Measurements from ENCODE around the gene VLDLR.

DNA sequence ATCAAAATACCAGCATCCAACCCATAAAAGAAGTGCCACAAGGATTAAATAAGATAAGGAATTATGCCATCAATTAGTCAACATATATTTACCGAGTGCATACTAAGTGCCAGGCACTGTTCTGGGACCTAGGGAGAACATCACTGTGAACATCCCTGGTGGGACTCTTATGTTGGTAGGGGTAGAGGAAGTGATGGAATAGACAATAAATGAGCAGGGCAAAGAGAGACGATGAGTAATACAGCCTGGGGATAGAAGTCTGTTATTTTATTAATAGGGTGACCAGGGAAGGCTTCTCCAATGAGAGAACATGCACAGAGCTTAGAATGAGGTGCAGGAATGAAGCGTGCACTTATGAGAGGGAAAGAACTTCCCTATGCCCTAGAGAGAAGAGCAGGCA, 47.4 kb upstream of the VLDLR start:
- TF ChIP-seq, protein P1, sequence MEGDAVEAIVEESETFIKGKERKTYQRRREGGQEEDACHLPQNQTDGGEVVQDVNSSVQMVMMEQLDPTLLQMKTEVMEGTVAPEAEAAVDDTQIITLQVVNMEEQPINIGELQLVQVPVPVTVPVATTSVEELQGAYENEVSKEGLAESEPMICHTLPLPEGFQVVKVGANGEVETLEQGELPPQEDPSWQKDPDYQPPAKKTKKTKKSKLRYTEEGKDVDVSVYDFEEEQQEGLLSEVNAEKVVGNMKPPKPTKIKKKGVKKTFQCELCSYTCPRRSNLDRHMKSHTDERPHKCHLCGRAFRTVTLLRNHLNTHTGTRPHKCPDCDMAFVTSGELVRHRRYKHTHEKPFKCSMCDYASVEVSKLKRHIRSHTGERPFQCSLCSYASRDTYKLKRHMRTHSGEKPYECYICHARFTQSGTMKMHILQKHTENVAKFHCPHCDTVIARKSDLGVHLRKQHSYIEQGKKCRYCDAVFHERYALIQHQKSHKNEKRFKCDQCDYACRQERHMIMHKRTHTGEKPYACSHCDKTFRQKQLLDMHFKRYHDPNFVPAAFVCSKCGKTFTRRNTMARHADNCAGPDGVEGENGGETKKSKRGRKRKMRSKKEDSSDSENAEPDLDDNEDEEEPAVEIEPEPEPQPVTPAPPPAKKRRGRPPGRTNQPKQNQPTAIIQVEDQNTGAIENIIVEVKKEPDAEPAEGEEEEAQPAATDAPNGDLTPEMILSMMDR (conservative IDR thresholded peaks at IDR 0.05), result no peak
- no peak for TF ChIP-seq ZFX (IDR thresholded peaks at IDR 0.05)
